C4-2B (cell line): Measurements from ENCODE around the gene GNG2.

Experiments
- CTCF ChIP-seq: fragments of 450-650 bp; conservative IDR thresholded peaks from 2 replicates; pipeline ENCODE4 v1.5.1; 2017; ENCODE audit warnings: mild to moderate bottlenecking
- ZFX ChIP-seq: fragments of 450-650 bp; IDR thresholded peaks from 2 replicates; pipeline ENCODE4 v1.6.1; 2017

DNA sequence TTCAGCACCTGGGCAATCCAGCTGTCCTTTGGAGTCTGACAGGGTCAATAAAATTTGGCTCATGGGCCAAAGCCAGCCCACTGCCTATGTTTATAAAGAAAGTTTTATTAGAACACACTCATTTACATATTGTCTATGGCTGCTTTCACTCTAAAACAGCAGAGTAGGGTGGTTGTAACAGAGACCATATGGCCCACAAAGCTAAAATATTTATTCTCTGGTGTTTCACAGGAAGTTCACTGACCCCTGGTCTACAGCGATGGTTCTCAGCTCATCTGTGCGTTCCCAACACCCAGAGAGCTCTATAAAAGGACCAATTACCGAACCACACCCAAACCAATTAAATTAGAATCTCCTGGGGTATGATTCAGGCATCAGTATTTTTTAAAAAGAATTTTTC lies 91.2 kb downstream of the GNG2 start:
- no peak for TF ChIP-seq CTCF
- TF ChIP-seq ZFX: no peak
